Measurements from ENCODE around the gene NOVA2.

DNA sequence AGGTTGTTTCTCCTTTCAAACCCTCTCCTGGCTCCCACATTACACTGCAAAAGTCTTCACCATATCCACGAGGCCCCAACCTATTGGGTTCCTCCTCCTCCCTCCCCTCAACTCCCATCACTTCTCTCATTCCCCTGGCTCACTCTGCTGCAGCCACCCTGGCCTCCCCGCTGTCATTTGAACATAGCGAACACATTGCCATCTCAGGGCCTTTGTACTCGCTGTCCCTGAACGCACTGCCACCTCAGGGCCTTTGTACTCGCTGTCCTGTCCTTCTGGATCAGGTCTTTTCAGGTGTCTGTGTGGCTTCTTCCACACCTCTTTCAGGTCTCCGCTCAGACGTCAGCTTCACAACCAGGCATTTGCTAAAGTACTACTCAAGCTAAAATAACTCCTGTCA, 23.3 kb upstream of the NOVA2 start:
- TF ChIP-seq POLR2AphosphoS5 (IDR thresholded peaks at IDR 0.05), result no peak
- TF ChIP-seq CTCF (IDR thresholded peaks at IDR 0.05 in 8 of 11, conservative IDR thresholded peaks at IDR 0.05 in 3 of 11), result no peak
- no peak for TF ChIP-seq POLR2A (IDR thresholded peaks at IDR 0.05)
